ENCODE data around the gene SPDYC.

Gene SPDYC, protein sequence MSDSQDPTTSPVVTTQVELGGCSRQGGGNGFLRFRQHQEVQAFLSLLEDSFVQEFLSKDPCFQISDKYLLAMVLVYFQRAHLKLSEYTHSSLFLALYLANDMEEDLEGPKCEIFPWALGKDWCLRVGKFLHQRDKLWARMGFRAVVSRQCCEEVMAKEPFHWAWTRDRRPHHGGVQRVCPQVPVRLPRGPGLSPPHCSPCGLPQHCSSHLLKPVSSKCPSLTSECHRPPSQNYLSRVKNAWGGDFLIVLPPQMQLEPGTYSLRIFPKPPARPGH

GRCh38 chr11:65170058-65170534 lies at the start of gene SPDYC:
Gene SPDYC, plus strand, starts transcription at chr11:65170233. Its CDS starts 1,125 bp downstream, at chr11:65171358.
- in situ Hi-C loops (cut with MboI; ENCODE audit: low sequenced_read_pairs) = no loop called here

GRCh38 chr11:65120831-65121230 lies 49.2 kb upstream of the SPDYC start:
- in situ Hi-C loops (cut with MboI; ENCODE audit: low sequenced_read_pairs) = no loop called here

DNA sequence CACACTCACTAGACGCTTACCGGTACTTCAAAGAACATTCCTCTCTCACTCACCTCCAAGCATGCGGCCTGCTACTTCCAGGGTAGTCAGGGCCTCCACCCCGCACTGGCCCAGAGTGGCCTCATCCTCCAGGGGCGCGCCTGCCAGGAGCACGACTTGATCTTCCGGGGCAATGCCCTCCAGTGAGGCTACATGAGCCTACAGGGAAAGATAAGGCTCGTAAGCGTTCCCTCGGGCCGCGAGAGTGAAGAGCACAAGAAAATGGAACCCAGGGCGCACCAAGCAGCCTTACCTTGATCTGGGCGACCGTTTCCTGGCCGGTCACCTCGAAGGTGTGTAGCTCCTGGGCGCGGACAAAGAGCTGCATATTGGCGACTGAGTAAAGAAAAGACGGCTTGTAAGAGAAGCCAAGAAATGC lies 48.6 kb upstream of the SPDYC start:
- in situ Hi-C loops (cut with MboI; ENCODE audit: low sequenced_read_pairs) = no loop called here

- in situ Hi-C loops (cut with MboI; ENCODE audit: low sequenced_read_pairs) = no loop called here
Observed at GRCh38 chr11:65121865-65122696, 48.0 kb upstream of the SPDYC start, which contains the start of the genes FAU and MRPL49. Gene FAU, minus strand, starts transcription at chr11:65122134. Its CDS starts 321 bp downstream, at chr11:65121813. Gene MRPL49, plus strand, starts transcription at chr11:65122321. Its CDS starts 26 bp downstream, at chr11:65122347.

GRCh38 chr11:65124480-65125196 lies 45.4 kb upstream of the SPDYC start:
- in situ Hi-C loops (cut with MboI; ENCODE audit: low sequenced_read_pairs) = no loop called here

DNA sequence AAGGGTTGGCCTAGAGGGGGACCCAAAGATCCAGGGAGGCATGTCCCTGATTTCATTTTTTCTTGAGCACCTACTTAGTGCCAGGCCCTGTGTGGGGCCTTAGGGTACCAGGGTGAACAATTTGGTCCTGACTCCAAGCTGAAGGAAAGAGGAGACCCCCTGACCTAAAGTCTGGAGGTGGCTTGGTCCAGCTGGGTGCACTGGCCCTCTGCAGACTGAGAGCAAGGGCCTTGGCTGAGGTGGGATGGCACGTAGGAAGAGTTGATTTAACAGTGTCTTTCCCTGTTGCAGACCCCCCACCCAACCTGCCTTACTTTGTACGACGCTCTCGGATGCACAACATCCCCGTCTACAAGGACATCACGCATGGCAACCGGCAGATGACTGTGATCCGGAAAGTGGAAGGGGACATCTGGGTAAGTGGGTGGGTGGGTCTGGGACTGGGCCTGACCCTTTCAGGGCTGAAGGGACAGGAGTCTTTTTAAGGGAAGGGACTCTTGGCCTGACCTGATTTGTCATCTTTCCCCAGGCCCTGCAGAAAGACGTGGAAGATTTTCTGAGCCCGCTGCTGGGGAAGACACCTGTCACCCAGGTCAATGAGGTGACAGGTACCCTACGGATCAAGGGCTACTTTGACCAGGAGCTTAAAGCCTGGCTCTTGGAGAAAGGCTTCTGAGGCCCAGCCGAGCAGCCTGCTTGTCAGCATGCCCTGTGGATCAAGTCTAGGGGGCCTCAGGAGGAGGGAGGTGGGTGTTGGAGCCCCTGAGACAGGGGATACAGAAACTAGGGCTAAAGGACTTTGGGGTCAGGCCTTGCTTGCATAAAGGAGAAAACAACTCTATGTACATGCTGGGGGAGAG lies 44.6 kb upstream of the SPDYC start:
- in situ Hi-C loops (cut with MboI; ENCODE audit: low sequenced_read_pairs) = no loop called here

DNA sequence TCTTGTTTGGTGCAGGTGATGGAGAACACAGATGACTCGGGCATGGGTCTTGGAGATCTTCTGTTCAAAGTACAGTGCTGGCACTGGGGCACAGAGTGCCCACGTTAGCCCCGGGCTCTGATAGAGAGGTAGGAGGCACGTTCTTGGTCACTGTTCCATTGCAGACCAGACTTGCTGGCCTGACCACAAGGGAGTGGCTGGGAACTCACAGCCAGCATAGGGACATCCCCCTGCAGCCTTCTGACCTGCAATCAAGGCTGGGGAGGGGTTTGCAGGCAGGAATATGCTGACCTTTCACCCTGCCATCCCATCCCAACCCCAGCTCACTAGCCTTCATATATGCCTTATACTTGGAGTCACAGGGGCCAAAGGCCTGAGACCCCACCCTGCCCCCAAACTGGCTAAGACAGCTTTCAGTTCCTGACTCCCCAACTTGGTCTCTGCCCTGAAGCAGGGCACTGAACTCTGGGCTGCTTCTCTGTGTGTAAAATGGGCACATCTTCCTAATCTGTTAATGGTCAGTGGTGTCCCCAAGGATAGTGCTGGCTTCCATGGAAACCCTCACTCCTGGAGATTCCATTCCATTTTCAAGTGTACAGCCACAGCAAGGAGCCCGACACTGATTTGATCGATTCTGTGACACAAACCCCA lies 43.3 kb upstream of the SPDYC start:
- in situ Hi-C loops (cut with MboI; ENCODE audit: low sequenced_read_pairs) = no loop called here

- in situ Hi-C loops (cut with MboI; ENCODE audit: low sequenced_read_pairs) = no loop called here
Observed at GRCh38 chr11:65127473-65128181, 42.4 kb upstream of the SPDYC start.

GRCh38 chr11:65128182-65129145 lies 41.6 kb upstream of the SPDYC start:
- in situ Hi-C loops (cut with MboI; ENCODE audit: low sequenced_read_pairs) = no loop called here

DNA sequence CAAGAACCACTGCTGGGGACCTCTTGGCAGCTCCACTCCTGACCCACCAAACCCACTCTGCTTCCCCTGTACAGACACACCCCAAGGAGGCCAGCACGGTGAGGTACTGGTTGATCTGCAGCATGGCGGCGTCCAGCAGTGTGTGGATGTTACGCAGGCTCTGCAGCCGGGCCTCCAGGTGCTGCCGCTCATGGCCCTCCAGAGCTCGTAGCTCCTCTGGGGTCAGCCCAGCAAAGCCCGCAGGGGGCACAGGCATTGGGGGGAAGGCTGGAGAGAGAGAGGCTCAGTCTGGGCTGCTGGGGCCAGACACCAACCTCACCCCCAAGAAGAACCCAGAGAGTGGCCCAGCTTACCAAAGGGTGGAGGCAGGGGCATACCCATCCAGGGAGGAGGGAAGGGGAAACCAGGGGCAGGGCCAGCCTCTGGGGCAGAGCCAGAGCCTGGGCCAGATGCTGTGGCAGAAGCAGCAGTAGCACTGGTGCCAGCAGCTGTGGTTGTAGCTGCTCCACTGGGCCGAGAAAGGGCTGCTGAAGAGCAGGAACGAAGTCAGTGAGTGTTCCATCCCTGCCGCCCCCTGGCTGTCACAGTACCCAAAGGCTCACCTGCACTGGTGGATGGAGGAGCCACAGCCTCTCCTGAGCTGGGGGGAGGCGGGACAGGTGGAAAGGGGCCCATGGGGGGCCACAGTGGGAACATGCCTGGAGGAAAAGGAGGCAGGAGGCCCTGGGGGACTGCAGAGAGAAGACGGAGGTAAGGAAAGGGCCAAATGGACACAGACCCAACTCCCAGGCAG lies 40.2 kb upstream of the SPDYC start:
- in situ Hi-C loops (cut with MboI; ENCODE audit: low sequenced_read_pairs) = no loop called here

GRCh38 chr11:65130631-65131416 lies 39.2 kb upstream of the SPDYC start:
- in situ Hi-C loops (cut with MboI; ENCODE audit: low sequenced_read_pairs) = no loop called here

DNA sequence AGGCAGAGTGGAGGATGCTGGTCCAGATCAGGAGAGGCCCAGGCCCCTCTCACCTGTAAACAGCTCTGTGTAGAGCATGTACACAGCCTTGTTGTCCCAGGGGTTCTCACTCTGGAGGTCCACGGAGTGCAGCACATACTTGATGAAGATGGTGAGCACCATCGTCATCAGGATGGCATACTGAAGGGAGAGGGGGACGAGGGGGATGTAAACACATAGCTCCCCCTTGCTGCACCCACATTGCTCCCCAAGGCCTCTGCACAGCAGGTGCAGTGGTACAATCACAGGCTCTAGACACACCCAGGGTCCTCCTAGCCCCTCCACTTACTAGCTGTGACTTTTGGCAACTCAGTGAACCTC lies 38.6 kb upstream of the SPDYC start:
- in situ Hi-C loops (cut with MboI; ENCODE audit: low sequenced_read_pairs) = no loop called here

DNA sequence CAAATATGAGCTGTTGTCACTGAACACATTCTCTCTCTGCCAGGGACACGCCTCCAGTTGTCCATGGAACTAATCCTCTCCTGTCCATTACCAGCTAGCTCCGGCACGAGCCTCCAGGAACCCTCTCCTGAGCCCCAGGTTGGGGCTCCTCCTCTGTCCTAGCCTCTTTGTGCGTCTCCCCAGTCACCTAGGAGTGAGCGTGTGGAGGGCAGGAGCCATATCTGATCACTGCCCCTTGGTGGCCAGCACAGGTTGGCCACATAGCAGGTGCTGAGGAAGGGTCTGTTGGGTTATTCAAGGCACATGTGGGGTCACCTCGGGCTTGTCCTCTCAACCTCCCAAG lies 38.2 kb upstream of the SPDYC start:
- in situ Hi-C loops (cut with MboI; ENCODE audit: low sequenced_read_pairs) = no loop called here

GRCh38 chr11:65132238-65132987 lies 37.6 kb upstream of the SPDYC start:
- in situ Hi-C loops (cut with MboI; ENCODE audit: low sequenced_read_pairs) = no loop called here

GRCh38 chr11:65132988-65133700 lies 36.9 kb upstream of the SPDYC start:
- in situ Hi-C loops (cut with MboI; ENCODE audit: low sequenced_read_pairs) = no loop called here
